Choroid plexus epithelial cell (primary cell): Measurements from ENCODE around the gene TGM1.
A peak's percentile ranks its signal among the peaks of the same experiment; 100 is the strongest.

Experiments
- DNase-seq: peaks from one replicate; pipeline ENCODE4 v3.0.0-alpha.2; 2010; ENCODE audit warnings: low read depth
- H3K4me3 ChIP-seq: 2 replicates; pipeline ENCODE4 v1.5.1; 2011; ENCODE audit warnings: low read depth, mild to moderate bottlenecking, control low read depth, low read length, moderate library complexity
- CTCF ChIP-seq: conservative IDR thresholded peaks from 2 replicates; pipeline ENCODE4 v1.5.1; 2011; ENCODE audit warnings: low read depth, mild to moderate bottlenecking, control low read depth, inconsistent platforms, low read length, moderate library complexity

The TGM1 gene

GRCh38 chr14:24277071-24277470 lies 14.1 kb upstream of the TGM1 start:
- no peak overlapping the region for H3K4me3 ChIP-seq
- no peak for DNase-seq
- no peak for TF ChIP-seq CTCF

DNA sequence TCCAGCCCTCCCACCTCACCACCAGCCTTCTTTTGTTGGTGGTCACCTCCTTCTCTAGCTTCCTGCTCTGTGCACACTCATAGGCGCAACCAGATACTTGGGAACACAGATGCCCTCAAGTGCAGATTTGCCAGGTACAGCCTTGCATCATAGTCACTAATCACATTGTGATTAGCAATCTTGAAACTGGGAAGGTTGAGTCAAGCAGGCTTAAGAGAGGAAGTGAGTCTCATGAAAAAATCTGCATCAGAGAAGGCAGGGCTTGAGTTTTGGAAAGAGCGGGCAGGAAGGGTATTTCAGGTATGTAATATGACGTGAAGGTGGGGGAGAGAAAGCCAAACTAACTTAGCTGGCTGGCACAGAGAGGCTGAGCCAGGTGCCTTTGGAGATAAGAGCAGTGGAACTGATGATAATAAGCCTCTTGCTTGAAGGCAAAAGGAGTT lies 11.1 kb upstream of the TGM1 start:
- DNase-seq, result no peak

DNA sequence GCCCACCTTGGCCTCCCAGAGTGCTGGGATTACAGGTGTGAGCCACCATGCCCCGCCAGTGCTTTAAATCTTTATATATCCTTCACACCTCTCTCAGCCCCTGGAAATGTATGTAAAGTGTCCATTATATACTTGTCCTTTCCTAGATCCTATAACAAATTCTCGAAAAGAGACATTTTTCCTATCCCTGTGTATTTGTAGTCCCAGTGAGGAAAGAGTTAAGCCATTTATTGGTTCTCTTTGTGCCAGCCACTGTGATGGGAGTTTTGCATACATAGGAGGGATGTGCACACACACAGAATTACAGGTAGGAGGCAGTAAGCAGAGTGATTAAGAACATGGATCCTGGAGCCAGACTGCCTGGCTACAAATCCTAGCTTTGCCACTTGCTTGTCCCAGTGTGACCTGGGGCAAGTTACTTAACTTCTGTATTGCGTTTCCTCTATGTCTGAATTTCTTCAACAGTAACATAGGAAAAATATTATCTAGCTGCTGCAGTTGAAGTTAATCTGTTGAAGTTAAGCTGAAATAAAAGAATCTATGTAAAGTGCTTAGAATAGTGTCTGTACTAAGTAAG lies 10.5 kb upstream of the TGM1 start:
- peak; percentile 16 for DNase-seq
- H3K4me3 ChIP-seq, result no peak overlapping the region
- TF ChIP-seq CTCF, result peak; percentile 22

More for the DNA sequence above, 11.1 kb upstream of the TGM1 start:
- no peak for TF ChIP-seq CTCF
- H3K4me3 ChIP-seq, result no peak overlapping the region

- no peak for TF ChIP-seq CTCF
- H3K4me3 ChIP-seq, result no peak overlapping the region
- no peak for DNase-seq
Measured at GRCh38 chr14:24272467-24272866, 9.5 kb upstream of the TGM1 start.

GRCh38 chr14:24271834-24272263 lies 8.9 kb upstream of the TGM1 start:
- peak overlapping the region; percentile 98 for H3K4me3 ChIP-seq
- TF ChIP-seq CTCF, result no peak

DNA sequence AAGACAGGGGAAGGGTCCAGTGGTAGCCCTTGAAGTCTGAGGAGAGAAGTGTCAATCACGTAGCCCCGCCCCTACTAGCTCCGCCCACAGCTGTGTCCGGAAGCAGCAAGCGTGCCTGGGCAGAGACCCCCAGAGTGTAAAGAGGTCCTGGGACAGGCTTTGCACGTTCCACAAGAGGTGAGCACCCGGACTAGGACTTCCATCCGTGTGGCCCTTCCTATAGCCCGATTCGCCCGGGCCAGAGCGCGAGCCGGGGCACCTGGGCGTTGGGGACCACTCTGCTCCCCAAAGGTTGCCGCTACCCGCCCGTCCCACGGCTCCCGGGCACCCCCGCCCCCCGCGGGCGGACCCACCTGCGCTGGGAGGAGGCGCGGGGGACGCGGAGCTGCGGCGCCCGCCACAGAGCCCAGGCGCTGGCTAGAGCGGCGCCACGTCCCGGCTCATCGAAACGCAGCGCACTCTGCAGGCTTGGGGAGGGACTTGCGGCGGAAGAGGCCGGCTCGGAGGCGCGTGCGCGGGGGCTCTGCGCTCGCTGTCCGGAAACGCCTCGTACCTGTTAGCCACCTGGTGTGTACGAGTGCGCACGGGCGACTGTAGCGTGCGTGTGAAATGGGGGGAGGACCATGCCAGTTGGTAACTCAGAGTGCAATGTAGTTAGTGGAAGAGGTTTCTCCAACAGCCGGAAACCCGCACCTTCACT lies 8.3 kb upstream of the TGM1 start, which contains the start of gene RABGGTA:
TSS of gene RABGGTA (minus strand) at position 464 of the 700 bp plus-strand sequence. CDS start 482 bp downstream, outside the sequence.
- TF ChIP-seq CTCF, result peak; percentile 70
- peak; percentile 90 for DNase-seq
- peak within 1 kb of the TSS; percentile 98 for H3K4me3 ChIP-seq

More at GRCh38 chr14:24271834-24272263, 8.9 kb upstream of the TGM1 start:
- DNase-seq, result no peak
